ENCODE measurements around the gene DLST.

The DLST gene

DNA sequence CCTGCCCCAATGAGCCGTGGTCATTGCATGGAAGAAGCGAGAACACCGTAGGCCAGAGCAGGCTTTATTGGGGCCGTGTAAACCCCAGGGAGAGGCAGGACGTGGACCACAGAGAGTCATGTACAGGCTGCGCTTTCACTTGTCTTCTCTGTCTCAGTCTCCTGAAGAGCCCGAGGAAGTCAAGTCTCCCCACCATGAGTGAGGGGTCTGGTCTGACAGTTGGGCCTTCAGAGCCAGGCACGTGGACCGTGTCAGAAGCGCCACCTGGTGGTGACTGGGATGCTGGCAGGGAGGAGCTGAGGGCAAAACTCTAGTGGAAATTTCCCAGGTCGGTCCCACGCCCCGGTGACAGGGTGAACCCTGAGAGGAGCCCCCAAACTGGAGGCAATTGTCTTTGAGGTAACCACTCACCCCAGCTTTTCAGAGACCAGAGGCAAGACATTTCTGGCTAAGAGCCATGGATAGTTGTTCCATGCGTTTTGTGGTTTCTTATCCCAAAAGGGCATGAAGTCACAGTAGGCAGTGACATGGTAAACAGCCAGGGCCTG, 24.0 kb downstream of the DLST start:
- Histone ChIP-seq H3K4me2 (ENCODE audit: low read length) (no peak overlapping the region), H3K9me3 (ENCODE audit: insufficient read depth, low read depth, low read length) (no peaks in the 10 kb centered on the region), H4K91ac (ENCODE audit: low read depth, low read length) (no peak overlapping the region), H2AK5ac (ENCODE audit: low read length) (no peak overlapping the region), H4K12ac (ENCODE audit: low read depth, low read length) (no peak overlapping the region), H3K18ac (ENCODE audit: low read length) (no peak overlapping the region), H3K4ac (ENCODE audit: low read depth, low read length) (no peak overlapping the region), H3K27ac (ENCODE audit: low read depth, low read length) (no peak overlapping the region), H2BK12ac (ENCODE audit: low read length) (no peak overlapping the region), H3K23ac (ENCODE audit: low read length) (no peak overlapping the region), H3K14ac (ENCODE audit: low read length) (no peak overlapping the region), H2BK120ac (ENCODE audit: insufficient read depth, low read length, poor library complexity) (no peak overlapping the region), H3K79me2 (ENCODE audit: control insufficient read depth, insufficient read depth, low read length, poor library complexity) (no peaks in the 10 kb centered on the region), H3K27me3 (ENCODE audit: insufficient read depth, low read length) (no peaks in the 10 kb centered on the region), H3K36me3 (ENCODE audit: control insufficient read depth in 1 of 2, insufficient read depth in 2 of 2, low read length in 2 of 2) (peaks cover 24 to 38% of the 10 kb centered on the region in 2 experiments), H2BK5ac (ENCODE audit: low read depth, low read length, poor library complexity) (no peak overlapping the region), H3K4me1 (ENCODE audit: control insufficient read depth in 1 of 2, insufficient read depth in 2 of 2, low read length in 2 of 2) (peaks cover 0 to 5% of the 10 kb centered on the region in 2 experiments), H3K4me3 (ENCODE audit: low read depth, low read length) (no peak overlapping the region), H4K8ac (ENCODE audit: low read depth, low read length) (no peak overlapping the region), H2AFZ (ENCODE audit: insufficient read depth, low read length, poor library complexity) (no peak overlapping the region), H3K79me1 (ENCODE audit: low read length) (no peaks in the 10 kb centered on the region), H3K9ac (ENCODE audit: low read length) (no peak overlapping the region)
- DNase-seq: peak; percentile 33 to 75
- WGBS (ENCODE audit: extremely low coverage, insufficient coverage, insufficient read length): no CpG with 5 or more reads among the region's 14 CpGs

DNA sequence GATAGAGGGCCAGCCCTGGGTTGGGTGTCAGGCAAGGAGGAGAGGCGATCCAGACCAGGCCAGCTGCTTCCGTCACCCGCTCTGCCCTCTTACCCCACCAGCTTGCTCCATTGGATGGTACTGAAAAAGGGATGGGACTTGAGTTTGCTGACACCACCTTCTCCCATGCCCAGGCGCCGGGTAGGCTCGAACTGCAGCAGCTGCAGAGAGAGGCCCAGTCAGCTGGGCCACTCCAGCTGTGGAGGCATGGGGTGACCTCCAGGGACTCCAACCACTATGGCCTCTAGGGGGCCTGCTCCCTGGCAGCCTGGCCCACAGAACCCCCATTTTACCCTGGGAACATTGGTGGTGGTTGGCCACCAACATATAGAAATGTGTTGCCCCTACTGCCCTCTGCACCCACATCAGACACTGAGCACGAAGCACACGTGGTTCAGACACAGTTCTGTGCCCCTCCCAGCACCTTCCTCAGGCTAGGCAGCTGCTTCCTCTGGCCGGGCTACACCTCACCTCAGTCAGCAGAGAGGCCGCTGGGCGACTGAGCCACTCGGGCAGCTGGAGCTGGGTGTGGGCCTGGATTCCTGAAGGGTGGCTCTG, 25.3 kb downstream of the DLST start:
- no peaks in the 10 kb centered on the region for H3K79me1 ChIP-seq (ENCODE audit: low read length)
- no peak overlapping the region for H4K91ac ChIP-seq (ENCODE audit: low read depth, low read length)
- no peaks in the 10 kb centered on the region for H3K79me2 ChIP-seq (ENCODE audit: control insufficient read depth, insufficient read depth, low read length, poor library complexity)
- no peak overlapping the region for H2BK120ac ChIP-seq (ENCODE audit: insufficient read depth, low read length, poor library complexity)
- no peak overlapping the region for H3K18ac ChIP-seq (ENCODE audit: low read length)
- no peak overlapping the region for H2AFZ ChIP-seq (ENCODE audit: insufficient read depth, low read length, poor library complexity)
- peaks cover 19 to 28% of the 10 kb centered on the region in 2 experiments for H3K36me3 ChIP-seq (ENCODE audit: control insufficient read depth in 1 of 2, insufficient read depth in 2 of 2, low read length in 2 of 2)
- H4K12ac ChIP-seq (ENCODE audit: low read depth, low read length): no peak overlapping the region
- H3K9ac ChIP-seq (ENCODE audit: low read length): no peak overlapping the region
- H3K4ac ChIP-seq (ENCODE audit: low read depth, low read length): no peak overlapping the region
- no peak overlapping the region for H2BK12ac ChIP-seq (ENCODE audit: low read length)
- WGBS (ENCODE audit: extremely low coverage, insufficient coverage, insufficient read length): no CpG with 5 or more reads among the region's 12 CpGs
- no peak overlapping the region for H2BK5ac ChIP-seq (ENCODE audit: low read depth, low read length, poor library complexity)
- no peaks in the 10 kb centered on the region for H3K9me3 ChIP-seq (ENCODE audit: insufficient read depth, low read depth, low read length)
- H3K4me3 ChIP-seq (ENCODE audit: low read depth, low read length): no peak overlapping the region
- peaks cover 0 to 5% of the 10 kb centered on the region in 2 experiments for H3K4me1 ChIP-seq (ENCODE audit: control insufficient read depth in 1 of 2, insufficient read depth in 2 of 2, low read length in 2 of 2)
- H3K23ac ChIP-seq (ENCODE audit: low read length): no peak overlapping the region
- H2AK5ac ChIP-seq (ENCODE audit: low read length): no peak overlapping the region
- no peak overlapping the region for H4K8ac ChIP-seq (ENCODE audit: low read depth, low read length)
- no peak for DNase-seq
- H3K14ac ChIP-seq (ENCODE audit: low read length): no peak overlapping the region
- no peaks in the 10 kb centered on the region for H3K27me3 ChIP-seq (ENCODE audit: insufficient read depth, low read length)
- no peak overlapping the region for H3K27ac ChIP-seq (ENCODE audit: low read depth, low read length)
- no peak overlapping the region for H3K4me2 ChIP-seq (ENCODE audit: low read length)

DNA sequence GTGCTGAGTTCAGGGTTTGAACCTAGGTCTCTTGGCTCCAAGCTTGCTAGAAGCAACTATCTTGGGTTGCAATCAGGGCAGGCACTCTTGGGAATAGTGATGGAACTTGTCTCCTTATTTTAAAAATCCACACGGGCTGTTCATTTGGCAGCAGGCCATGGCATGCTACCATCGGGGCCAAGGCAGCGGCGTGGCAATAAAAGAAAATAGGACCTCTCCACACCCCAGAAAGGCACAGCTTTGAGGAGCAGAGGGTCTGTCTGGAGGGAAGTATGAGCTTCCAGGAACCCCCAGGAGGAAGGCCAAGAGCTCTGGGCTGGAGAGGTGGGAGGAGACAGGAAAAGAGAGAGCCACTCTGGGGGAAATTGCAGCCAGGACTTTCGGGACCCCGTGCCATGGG, 26.0 kb downstream of the DLST start:
- no peak overlapping the region for H2BK5ac ChIP-seq (ENCODE audit: low read depth, low read length, poor library complexity)
- H4K8ac ChIP-seq (ENCODE audit: low read depth, low read length): no peak overlapping the region
- H3K36me3 ChIP-seq (ENCODE audit: control insufficient read depth in 1 of 2, insufficient read depth in 2 of 2, low read length in 2 of 2): peaks cover 13 to 21% of the 10 kb centered on the region in 2 experiments
- H3K18ac ChIP-seq (ENCODE audit: low read length): no peak overlapping the region
- no peak overlapping the region for H3K4me3 ChIP-seq (ENCODE audit: low read depth, low read length)
- no peak overlapping the region for H2AFZ ChIP-seq (ENCODE audit: insufficient read depth, low read length, poor library complexity)
- no peak overlapping the region for H2BK120ac ChIP-seq (ENCODE audit: insufficient read depth, low read length, poor library complexity)
- H3K79me1 ChIP-seq (ENCODE audit: low read length): no peaks in the 10 kb centered on the region
- H4K91ac ChIP-seq (ENCODE audit: low read depth, low read length): no peak overlapping the region
- no peak overlapping the region for H3K9ac ChIP-seq (ENCODE audit: low read length)
- H2BK12ac ChIP-seq (ENCODE audit: low read length): no peak overlapping the region
- no peaks in the 10 kb centered on the region for H3K27me3 ChIP-seq (ENCODE audit: insufficient read depth, low read length)
- no peak overlapping the region for H4K12ac ChIP-seq (ENCODE audit: low read depth, low read length)
- H3K4me2 ChIP-seq (ENCODE audit: low read length): no peak overlapping the region
- no peak overlapping the region for H3K27ac ChIP-seq (ENCODE audit: low read depth, low read length)
- no peak for DNase-seq
- H3K4me1 ChIP-seq (ENCODE audit: control insufficient read depth in 1 of 2, insufficient read depth in 2 of 2, low read length in 2 of 2): peaks cover 0 to 4% of the 10 kb centered on the region in 2 experiments
- no peaks in the 10 kb centered on the region for H3K9me3 ChIP-seq (ENCODE audit: insufficient read depth, low read depth, low read length)
- WGBS (ENCODE audit: extremely low coverage, insufficient coverage, insufficient read length): no CpG with 5 or more reads among the region's 6 CpGs
- no peak overlapping the region for H3K14ac ChIP-seq (ENCODE audit: low read length)
- H3K23ac ChIP-seq (ENCODE audit: low read length): no peak overlapping the region
- no peak overlapping the region for H3K4ac ChIP-seq (ENCODE audit: low read depth, low read length)
- H3K79me2 ChIP-seq (ENCODE audit: control insufficient read depth, insufficient read depth, low read length, poor library complexity): no peaks in the 10 kb centered on the region
- H2AK5ac ChIP-seq (ENCODE audit: low read length): no peak overlapping the region

DNA sequence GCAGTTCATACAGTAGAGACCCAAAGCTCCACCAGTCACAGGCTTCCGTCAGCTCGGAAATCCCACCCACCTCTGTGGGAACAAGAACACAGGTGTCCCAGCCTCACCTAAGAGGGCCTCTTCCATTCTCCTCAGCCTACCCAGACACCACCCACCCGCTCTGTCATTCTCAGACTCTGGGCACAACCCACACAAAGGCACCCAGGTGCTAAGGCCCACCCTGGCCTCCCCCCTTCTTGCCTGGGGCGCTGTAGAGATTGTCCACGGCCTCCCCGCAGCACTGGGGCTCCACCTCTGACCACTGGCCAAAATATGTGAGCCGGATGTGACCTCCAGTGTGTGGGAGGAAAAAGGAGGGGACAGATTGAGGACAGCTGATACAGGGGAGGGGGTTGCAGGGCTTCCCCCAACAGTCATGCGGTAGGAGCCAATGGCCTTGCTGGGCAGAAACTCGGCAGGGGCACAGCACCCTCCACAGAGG, 27.2 kb downstream of the DLST start:
- WGBS (ENCODE audit: extremely low coverage, insufficient coverage, insufficient read length): no CpG with 5 or more reads among the region's 9 CpGs
- Histone ChIP-seq H3K4me3 (ENCODE audit: low read depth, low read length) (no peak overlapping the region), H3K4ac (ENCODE audit: low read depth, low read length) (no peak overlapping the region), H2BK5ac (ENCODE audit: low read depth, low read length, poor library complexity) (no peak overlapping the region), H3K14ac (ENCODE audit: low read length) (no peak overlapping the region), H3K23ac (ENCODE audit: low read length) (no peak overlapping the region), H3K79me2 (ENCODE audit: control insufficient read depth, insufficient read depth, low read length, poor library complexity) (no peaks in the 10 kb centered on the region), H3K36me3 (ENCODE audit: control insufficient read depth in 1 of 2, insufficient read depth in 2 of 2, low read length in 2 of 2) (peaks cover 6 to 15% of the 10 kb centered on the region in 2 experiments), H2BK120ac (ENCODE audit: insufficient read depth, low read length, poor library complexity) (no peak overlapping the region), H4K8ac (ENCODE audit: low read depth, low read length) (no peak overlapping the region), H3K27ac (ENCODE audit: low read depth, low read length) (no peak overlapping the region), H2BK12ac (ENCODE audit: low read length) (no peak overlapping the region), H4K12ac (ENCODE audit: low read depth, low read length) (no peak overlapping the region), H3K4me2 (ENCODE audit: low read length) (no peak overlapping the region), H3K9ac (ENCODE audit: low read length) (no peak overlapping the region), H3K18ac (ENCODE audit: low read length) (no peak overlapping the region), H3K79me1 (ENCODE audit: low read length) (no peaks in the 10 kb centered on the region), H3K27me3 (ENCODE audit: insufficient read depth, low read length) (no peaks in the 10 kb centered on the region), H4K91ac (ENCODE audit: low read depth, low read length) (no peak overlapping the region), H2AFZ (ENCODE audit: insufficient read depth, low read length, poor library complexity) (no peak overlapping the region), H3K9me3 (ENCODE audit: insufficient read depth, low read depth, low read length) (no peaks in the 10 kb centered on the region), H3K4me1 (ENCODE audit: control insufficient read depth in 1 of 2, insufficient read depth in 2 of 2, low read length in 2 of 2) (no peaks in the 10 kb centered on the region), H2AK5ac (ENCODE audit: low read length) (no peak overlapping the region)
- no peak for DNase-seq
